SK-N-SH (cell line): ENCODE measurements around the gene GLCE.

Experiments used
- CTCF ChIP-seq: fragments of 200-600 bp; sonication (generic); IDR thresholded peaks from 2 replicates; pipeline ENCODE4 v1.6.1; 2017; ENCODE audit warnings: antibody characterized with exemption, mild to moderate bottlenecking, moderate library complexity
- EP300 ChIP-seq, 2 experiments: IDR thresholded peaks; 2 replicates each; pipeline versions ENCODE4 v1.4.0 to v1.6.1; 2012; ENCODE audit warnings: borderline replicate concordance in 1 of 2, low read depth in 1 of 2, low read length in 1 of 2
- SIN3A ChIP-seq: IDR thresholded peaks from 2 replicates; pipeline ENCODE4 v1.6.1; 2012; ENCODE audit warnings: low read depth, mild to moderate bottlenecking, low read length, moderate library complexity, borderline replicate concordance

- TF ChIP-seq SIN3A (no peak), EP300 (IDR thresholded peaks at IDR 0.05; ENCODE audit: borderline replicate concordance in 1 of 2, low read depth in 1 of 2, low read length in 1 of 2) (no peak), CTCF (no peak)
Observed at GRCh38 chr15:69150336-69150735, 10.1 kb upstream of the GLCE start.
